Measurements from ENCODE around the gene LUC7L.

DNA sequence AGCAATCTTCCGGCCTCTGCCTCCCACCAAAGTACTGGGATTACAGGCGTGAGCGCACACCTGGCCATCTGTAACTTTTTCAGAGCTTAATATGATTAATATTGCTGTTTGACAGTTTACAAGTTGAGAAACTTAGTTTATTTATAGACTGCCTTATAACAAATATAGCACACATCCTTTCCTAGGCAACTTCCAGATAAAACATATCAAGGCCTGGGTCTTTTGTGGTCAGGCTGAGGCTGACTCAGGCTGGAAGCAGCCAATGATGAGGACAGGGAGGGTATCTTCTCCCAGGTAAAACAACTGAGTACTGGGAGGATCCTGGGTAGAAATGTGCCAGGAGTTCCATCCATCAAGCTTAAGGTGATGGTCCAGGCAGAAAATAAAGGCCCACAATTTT, 16.2 kb downstream of the LUC7L start:
- TF ChIP-seq RAD21 (IDR thresholded peaks at IDR 0.05; ENCODE audit: low read depth) (no peak), EP300 (IDR thresholded peaks at IDR 0.05; ENCODE audit: borderline replicate concordance) (no peak), TEAD4 (IDR thresholded peaks at IDR 0.05) (no peak), TAF1 (IDR thresholded peaks at IDR 0.05; ENCODE audit: low read depth) (no peak), CREB1 (IDR thresholded peaks at IDR 0.05; ENCODE audit: low read depth) (no peak), NFIC (IDR thresholded peaks at IDR 0.05) (no peak), EGR1 (IDR thresholded peaks at IDR 0.05) (no peak), TCF12 (IDR thresholded peaks at IDR 0.05; ENCODE audit: low read depth) (no peak), ZBTB7A (IDR thresholded peaks at IDR 0.05; ENCODE audit: low read depth) (no peak), FOXM1 (IDR thresholded peaks at IDR 0.05; ENCODE audit: borderline replicate concordance, low read depth) (no peak), USF1 (IDR thresholded peaks at IDR 0.05) (no peak)
- TF ChIP-seq, protein P1, sequence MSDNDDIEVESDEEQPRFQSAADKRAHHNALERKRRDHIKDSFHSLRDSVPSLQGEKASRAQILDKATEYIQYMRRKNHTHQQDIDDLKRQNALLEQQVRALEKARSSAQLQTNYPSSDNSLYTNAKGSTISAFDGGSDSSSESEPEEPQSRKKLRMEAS (IDR thresholded peaks at IDR 0.05), result no peak
- TF ChIP-seq, protein P2, sequence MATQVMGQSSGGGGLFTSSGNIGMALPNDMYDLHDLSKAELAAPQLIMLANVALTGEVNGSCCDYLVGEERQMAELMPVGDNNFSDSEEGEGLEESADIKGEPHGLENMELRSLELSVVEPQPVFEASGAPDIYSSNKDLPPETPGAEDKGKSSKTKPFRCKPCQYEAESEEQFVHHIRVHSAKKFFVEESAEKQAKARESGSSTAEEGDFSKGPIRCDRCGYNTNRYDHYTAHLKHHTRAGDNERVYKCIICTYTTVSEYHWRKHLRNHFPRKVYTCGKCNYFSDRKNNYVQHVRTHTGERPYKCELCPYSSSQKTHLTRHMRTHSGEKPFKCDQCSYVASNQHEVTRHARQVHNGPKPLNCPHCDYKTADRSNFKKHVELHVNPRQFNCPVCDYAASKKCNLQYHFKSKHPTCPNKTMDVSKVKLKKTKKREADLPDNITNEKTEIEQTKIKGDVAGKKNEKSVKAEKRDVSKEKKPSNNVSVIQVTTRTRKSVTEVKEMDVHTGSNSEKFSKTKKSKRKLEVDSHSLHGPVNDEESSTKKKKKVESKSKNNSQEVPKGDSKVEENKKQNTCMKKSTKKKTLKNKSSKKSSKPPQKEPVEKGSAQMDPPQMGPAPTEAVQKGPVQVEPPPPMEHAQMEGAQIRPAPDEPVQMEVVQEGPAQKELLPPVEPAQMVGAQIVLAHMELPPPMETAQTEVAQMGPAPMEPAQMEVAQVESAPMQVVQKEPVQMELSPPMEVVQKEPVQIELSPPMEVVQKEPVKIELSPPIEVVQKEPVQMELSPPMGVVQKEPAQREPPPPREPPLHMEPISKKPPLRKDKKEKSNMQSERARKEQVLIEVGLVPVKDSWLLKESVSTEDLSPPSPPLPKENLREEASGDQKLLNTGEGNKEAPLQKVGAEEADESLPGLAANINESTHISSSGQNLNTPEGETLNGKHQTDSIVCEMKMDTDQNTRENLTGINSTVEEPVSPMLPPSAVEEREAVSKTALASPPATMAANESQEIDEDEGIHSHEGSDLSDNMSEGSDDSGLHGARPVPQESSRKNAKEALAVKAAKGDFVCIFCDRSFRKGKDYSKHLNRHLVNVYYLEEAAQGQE (IDR thresholded peaks at IDR 0.05; ENCODE audit: low read depth), result no peak
